ENCODE data around the gene CCNL1.

CCNL1 gene

DNA sequence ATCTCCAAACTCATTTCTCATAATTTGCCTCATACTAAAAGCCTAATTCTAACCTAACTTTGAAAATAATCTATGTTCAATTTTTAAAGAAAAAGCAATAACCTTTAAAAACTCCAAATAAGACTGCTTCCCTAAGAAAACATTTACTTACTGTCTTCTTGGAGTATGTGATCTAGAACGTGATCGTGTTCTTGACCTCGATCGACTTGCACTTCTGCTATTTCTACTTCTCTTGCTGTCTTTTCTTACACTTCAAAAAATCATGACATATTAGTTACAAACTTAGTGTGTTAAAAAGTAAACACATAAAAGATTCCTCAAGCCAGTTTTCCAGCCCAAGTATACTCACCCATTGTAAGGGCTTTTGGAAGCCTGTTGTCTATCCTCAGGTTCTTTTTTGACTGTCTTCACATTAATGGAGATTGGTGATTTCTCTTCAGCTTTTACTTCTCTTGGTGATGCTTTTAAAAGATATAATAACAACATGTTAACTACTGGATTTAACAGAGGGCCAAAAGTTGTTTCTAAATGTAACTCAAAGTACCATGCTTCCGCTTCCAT is 10.7 kb downstream of the CCNL1 start:
- no peak for ATAC-seq
- TF ChIP-seq TOX (CRISPR knock-in tag; IDR thresholded peaks at IDR 0.05; ENCODE audit: borderline replicate concordance), result no peak
- no peak for TF ChIP-seq ZC3H10 (CRISPR knock-in tag; IDR thresholded peaks at IDR 0.05)
- no peak for TF ChIP-seq SNAI2 (CRISPR knock-in tag; IDR thresholded peaks at IDR 0.05)
- TF ChIP-seq, protein P1, sequence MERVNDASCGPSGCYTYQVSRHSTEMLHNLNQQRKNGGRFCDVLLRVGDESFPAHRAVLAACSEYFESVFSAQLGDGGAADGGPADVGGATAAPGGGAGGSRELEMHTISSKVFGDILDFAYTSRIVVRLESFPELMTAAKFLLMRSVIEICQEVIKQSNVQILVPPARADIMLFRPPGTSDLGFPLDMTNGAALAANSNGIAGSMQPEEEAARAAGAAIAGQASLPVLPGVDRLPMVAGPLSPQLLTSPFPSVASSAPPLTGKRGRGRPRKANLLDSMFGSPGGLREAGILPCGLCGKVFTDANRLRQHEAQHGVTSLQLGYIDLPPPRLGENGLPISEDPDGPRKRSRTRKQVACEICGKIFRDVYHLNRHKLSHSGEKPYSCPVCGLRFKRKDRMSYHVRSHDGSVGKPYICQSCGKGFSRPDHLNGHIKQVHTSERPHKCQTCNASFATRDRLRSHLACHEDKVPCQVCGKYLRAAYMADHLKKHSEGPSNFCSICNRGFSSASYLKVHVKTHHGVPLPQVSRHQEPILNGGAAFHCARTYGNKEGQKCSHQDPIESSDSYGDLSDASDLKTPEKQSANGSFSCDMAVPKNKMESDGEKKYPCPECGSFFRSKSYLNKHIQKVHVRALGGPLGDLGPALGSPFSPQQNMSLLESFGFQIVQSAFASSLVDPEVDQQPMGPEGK (CRISPR knock-in tag; IDR thresholded peaks at IDR 0.05; ENCODE audit: borderline replicate concordance), result no peak

DNA sequence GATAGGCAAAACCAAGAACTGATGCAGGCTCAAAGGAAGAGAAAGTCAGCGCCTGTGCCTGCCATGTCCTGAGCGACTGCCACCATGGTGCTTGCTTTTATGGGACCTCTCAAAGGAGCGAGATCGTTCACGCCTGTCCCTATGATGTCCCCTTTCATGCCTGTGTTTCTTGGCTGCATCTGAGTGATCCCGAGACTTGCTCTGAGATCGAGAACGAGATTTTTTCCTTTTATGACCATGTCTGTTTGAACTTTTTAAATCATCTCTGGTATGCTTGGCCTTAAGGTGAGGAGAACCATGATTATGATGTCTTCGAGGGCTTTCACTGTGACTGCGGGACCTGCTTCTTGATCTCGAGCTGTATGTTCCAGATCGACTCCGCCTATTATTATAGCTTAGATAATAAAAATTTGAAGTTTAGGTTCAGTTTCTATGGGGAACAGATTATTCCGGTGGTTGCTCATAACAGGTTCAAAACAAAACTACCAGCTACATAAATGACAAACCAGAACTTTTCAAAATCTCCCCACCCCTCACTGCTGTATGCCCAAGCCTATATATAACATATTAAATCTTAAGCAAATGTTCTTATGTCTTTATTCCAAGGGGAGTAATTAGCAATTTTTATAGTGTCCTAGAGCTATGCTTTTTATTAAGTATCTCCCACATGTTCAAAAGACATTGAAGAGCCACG is 11.6 kb downstream of the CCNL1 start:
- TF ChIP-seq ZC3H10 (CRISPR knock-in tag; IDR thresholded peaks at IDR 0.05) (0 out of 2 replicates have a peak, but pooled peaks have one; percentile 61), CSDC2 (CRISPR knock-in tag; IDR thresholded peaks at IDR 0.05) (no peak)
- ATAC-seq, result no peak

DNA sequence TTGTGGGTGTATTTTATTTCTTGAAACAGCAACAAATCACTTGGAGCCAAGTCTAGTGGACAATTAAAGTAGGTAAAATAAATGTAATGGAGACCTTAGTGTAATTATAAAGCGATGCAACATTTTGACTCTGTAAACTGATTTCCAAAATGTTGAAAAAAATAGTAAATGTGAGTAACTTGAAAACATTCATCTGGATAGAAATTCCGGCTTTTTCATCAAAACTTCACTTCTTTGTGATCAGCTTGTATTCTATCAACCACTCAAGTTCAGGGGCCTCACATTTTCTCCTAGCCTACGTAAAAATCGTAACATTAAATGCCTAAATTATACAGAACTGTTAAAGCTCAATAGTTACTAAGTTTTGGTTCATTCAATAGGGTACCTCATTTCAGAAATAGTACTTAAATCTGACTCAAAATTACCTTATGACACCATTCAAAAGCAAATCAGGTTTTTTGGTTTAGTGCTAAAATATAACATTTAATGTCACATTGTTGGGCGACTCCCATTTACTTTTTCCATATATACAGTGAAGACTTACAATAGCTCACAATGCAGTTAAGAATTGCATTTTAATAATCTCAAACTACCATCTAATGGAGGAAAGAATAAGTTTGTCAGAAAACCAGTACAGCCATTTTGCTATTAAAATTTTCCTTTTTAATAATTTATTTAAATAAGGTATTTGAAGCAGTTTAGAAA is 12.7 kb downstream of the CCNL1 start:
- TF ChIP-seq, protein P2, sequence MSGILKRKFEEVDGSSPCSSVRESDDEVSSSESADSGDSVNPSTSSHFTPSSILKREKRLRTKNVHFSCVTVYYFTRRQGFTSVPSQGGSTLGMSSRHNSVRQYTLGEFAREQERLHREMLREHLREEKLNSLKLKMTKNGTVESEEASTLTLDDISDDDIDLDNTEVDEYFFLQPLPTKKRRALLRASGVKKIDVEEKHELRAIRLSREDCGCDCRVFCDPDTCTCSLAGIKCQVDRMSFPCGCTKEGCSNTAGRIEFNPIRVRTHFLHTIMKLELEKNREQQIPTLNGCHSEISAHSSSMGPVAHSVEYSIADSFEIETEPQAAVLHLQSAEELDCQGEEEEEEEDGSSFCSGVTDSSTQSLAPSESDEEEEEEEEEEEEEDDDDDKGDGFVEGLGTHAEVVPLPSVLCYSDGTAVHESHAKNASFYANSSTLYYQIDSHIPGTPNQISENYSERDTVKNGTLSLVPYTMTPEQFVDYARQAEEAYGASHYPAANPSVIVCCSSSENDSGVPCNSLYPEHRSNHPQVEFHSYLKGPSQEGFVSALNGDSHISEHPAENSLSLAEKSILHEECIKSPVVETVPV (CRISPR knock-in tag; IDR thresholded peaks at IDR 0.05), result peak; percentile 78
- 0 out of 2 replicates have a peak, but pooled peaks have one; percentile 71 for TF ChIP-seq ZNF565 (CRISPR knock-in tag; conservative IDR thresholded peaks at IDR 0.05; ENCODE audit: low read depth)
- TF ChIP-seq, protein P1 (CRISPR knock-in tag; IDR thresholded peaks at IDR 0.05; ENCODE audit: borderline replicate concordance), result peak; percentile 71; the same call in 1 of the 2 replicates
- peak; percentile 65; the same call in 1 of the 2 replicates for TF ChIP-seq ARNTL (CRISPR knock-in tag; IDR thresholded peaks at IDR 0.05; ENCODE audit: borderline replicate concordance, low read depth)
- TF ChIP-seq BACH2 (CRISPR knock-in tag; IDR thresholded peaks at IDR 0.05; ENCODE audit: borderline replicate concordance), result no peak
- no peak for TF ChIP-seq ZNF8 (CRISPR knock-in tag; IDR thresholded peaks at IDR 0.05)
- TF ChIP-seq TOX (CRISPR knock-in tag; IDR thresholded peaks at IDR 0.05; ENCODE audit: borderline replicate concordance), result 0 out of 2 replicates have a peak, but pooled peaks have one; percentile 5
- TF ChIP-seq ZFP30 (CRISPR knock-in tag; IDR thresholded peaks at IDR 0.05), result peak; percentile 35; the same call in 1 of the 2 replicates
- TF ChIP-seq ZC3H10 (CRISPR knock-in tag; IDR thresholded peaks at IDR 0.05), result no peak
- no peak for ATAC-seq

DNA sequence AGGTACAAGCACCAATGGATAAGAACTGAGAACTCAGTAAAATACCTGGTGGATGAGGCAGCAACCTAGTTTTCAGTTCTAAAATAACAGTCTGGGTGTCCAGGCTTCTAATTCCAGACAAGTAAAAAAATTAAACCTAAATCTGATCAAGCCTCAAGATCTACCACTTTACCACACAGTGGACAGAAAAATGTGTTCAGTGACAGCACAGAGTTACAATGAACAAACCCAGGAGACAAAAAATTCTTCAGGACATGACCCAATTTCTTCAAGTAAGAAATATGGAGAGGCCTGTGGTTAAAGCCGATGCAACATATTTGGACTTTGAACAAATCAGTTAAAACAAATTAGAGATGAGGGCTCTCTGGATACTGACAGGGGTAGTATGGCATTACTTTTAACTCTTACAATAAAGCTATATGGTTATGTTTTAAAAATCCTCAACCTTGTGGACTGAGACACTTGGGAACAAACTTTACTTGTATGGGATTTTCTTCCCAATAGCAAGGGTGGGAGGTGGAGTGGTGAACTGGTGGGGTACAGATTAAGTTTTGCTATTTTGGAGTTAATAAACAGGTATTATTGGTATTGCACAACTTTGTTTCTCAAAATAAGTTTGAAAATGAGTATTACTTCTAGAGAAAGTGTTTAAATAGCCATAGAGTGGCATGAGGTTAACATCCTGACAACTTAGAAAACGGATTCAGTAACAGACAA is 14.2 kb downstream of the CCNL1 start:
- no peak for TF ChIP-seq ZNF565 (CRISPR knock-in tag; conservative IDR thresholded peaks at IDR 0.05; ENCODE audit: low read depth)
- TF ChIP-seq, protein P2 (CRISPR knock-in tag; IDR thresholded peaks at IDR 0.05), result 0 out of 2 replicates have a peak, but pooled peaks have one; percentile 8
- peak; percentile 32 for ATAC-seq

DNA sequence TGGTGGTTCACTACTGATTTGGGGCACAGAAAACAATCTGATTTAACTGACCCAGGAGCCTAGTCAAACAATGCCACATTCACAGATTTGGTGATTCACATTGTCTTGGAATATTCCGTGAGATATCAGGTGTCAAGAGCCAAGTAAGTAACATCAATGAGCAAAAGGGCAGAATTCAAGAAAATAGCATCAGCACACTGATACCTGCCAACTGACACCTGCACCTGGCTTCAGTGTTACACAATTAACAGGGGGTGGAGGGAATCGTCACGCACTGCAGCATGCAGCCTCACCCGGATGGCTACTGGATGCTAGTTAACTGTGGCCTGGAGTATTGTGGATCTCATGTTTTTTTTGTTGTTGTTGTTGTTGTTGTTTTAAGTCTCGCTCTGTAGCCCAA is 17.6 kb downstream of the CCNL1 start:
- ATAC-seq, result no peak
- TF ChIP-seq OSR1 (CRISPR knock-in tag; IDR thresholded peaks at IDR 0.05) (no peak), TCF4 (CRISPR knock-in tag; IDR thresholded peaks at IDR 0.05; ENCODE audit: borderline replicate concordance) (no peak), BACH2 (CRISPR knock-in tag; IDR thresholded peaks at IDR 0.05; ENCODE audit: borderline replicate concordance) (no peak), SNAI2 (CRISPR knock-in tag; IDR thresholded peaks at IDR 0.05) (no peak), TOX (CRISPR knock-in tag; IDR thresholded peaks at IDR 0.05; ENCODE audit: borderline replicate concordance) (no peak), ZC3H10 (CRISPR knock-in tag; IDR thresholded peaks at IDR 0.05) (no peak), ISL1 (CRISPR knock-in tag; IDR thresholded peaks at IDR 0.05) (no peak)
